GM21367 (cell line): Measurements from ENCODE around the gene TMPRSS13.
"Not testable (repeated sequence)": the region's sequence is repeated elsewhere in the genome, so short reads cannot be mapped to it uniquely, and the experiment has no call there.

Experiments used
- ATAC-seq: cut with Tn5 transposase; IDR thresholded peaks from one replicate; pipeline ENCODE4 v1.9.1; 2021; ENCODE audit not compliant: unreplicated experiment

Gene TMPRSS13

GRCh38 chr11:117874253-117874909 is 54.8 kb downstream of the TMPRSS13 start:
- no peak for ATAC-seq

- no peak for ATAC-seq
Observed at GRCh38 chr11:117873828-117874125, 55.4 kb downstream of the TMPRSS13 start.

DNA sequence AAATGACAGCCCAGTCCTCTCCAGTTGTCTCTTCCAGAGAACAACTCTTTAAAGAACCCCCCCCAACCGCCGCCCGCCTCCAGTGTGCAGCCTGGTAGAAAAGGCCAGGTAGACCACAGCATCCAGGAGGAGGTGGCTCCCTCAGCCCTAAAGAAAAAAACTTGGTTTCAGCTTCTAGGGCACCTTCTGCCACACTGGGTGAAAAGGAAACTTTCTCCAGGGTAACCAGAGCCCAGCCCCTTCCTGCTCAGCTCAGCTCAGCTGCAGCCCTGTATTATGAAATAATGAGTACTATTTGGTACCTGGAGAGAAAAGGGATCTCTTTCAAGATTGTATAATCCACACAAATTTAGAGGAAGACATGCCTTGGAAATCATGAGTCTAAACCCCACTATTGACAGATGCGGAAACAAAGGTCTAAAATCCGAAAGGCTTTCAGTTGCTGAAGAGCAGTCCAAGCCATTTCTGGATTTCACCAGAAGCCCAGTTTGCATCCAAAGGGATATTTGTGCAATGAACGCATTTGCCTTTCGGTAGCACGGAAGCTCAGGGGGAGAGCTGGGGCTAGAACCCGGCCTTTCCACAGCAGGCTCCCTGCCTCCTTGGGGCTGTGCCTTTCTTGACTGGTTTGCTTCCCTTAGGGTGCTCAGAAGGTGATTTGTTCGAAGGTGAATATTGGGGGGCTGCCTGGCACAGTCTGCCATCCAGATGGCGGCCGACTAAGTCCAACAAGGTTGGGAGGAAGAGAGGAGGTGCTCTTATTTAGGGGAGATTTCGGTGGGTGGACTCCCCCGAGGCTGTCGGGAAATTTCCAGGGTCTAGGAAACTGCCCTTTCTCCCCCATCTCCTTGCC is 56.0 kb downstream of the TMPRSS13 start:
- no peak for ATAC-seq

DNA sequence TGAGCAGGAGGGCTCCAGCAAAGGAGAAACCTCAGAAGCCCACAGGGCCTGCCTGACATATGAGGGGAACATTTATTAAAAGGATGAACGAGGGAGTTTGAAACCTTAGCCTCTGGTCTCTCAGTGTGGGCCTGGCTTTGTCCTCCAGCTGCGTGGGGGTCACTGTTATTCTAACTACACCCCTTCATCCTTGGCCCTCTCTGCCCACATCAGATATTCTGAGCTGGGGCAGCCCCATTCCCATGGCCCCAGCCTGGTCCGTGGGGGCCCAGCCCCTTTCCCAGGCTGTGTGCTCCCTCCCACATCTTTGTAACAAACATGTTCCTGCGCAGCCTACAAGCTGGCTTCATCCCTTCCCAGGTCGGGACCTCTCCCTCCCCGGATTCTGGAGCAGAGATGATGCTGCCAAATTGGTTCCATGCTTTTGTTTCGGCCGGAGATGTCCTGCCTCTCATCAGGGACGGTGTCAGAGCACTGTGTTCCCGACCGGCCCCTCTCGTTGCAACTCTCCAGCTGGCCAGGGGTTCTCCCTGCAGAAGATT is 56.7 kb downstream of the TMPRSS13 start:
- ATAC-seq, result no peak

DNA sequence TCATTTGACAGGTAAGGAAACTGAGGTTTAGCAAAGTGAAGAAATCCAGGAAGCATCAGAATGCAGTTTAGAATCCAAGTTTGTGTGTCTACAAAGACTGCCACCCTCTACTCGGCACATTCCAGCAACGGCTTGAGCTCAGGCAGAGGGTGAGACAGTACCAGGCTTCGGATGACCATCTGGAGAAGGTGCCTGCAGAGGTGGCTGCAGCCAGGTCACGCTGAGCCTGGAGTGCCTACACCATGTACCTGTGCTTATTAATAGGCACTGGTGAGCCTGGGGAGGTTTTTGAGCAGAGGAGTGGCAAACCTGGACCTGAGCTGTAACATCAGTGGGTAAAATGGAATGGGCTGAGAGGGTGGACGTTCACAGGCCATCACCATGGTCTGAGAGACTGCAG is 57.4 kb downstream of the TMPRSS13 start:
- ATAC-seq, result no peak

DNA sequence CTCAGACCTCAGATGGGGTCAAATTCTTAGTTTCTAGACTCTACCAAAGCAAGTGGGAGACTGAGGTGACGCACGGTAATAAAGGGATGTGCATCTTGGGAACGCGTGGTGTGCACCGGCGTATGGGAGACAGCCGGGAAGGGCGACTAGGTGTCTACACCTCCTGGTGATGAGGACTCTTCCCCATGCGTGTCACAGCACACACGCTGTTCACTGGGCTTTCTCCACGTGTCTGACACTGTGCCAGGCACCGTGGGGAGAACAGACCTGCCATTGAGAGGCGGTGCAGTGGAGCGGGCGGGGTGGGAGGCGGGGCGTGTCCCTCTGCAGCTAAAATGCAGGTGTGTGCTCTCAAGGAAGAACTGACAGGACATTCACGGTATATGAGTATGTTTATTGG is 58.0 kb downstream of the TMPRSS13 start:
- ATAC-seq, result no peak

DNA sequence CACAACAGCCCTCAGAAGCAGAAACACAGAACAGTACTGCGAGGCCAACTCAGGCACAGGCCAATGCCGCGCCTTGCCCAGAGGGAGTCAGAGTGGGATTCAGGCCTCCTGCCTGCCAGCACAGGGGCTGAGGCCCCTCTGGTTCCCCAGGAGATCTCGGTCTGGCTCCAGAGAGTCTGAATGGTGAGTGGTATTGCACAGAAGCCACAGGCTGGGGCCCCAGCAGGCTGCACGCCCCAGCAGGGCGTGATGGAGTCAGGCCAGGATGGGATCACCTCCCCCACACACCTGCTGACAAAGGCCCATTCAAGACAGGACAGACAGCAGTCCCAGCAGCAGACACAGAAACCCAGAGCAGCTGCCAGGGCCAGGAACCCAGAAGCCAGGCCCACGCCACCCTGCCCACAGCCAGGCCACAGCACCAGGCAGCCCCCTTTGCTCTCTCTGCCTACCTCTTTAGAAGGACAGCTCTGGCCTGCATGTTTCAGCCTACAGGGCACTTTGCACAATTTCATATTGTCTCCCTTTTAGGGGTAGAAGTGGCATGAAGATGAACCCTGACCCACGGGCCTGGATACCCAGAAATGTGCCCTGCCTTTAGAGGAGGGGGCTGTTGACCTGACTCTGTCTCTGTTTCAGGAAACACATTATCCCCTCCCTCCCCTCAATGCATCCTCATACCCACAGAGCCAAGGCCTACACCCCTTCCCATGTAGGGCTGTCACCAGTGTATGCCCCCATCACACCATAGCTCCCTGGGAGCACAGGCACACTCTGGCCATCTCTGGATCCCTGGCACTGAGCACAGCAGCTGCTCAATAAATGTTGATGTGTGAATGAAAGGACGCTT is 58.9 kb downstream of the TMPRSS13 start:
- ATAC-seq, result no peak

GRCh38 chr11:117869604-117870003 is 59.6 kb downstream of the TMPRSS13 start:
- no peak for ATAC-seq

DNA sequence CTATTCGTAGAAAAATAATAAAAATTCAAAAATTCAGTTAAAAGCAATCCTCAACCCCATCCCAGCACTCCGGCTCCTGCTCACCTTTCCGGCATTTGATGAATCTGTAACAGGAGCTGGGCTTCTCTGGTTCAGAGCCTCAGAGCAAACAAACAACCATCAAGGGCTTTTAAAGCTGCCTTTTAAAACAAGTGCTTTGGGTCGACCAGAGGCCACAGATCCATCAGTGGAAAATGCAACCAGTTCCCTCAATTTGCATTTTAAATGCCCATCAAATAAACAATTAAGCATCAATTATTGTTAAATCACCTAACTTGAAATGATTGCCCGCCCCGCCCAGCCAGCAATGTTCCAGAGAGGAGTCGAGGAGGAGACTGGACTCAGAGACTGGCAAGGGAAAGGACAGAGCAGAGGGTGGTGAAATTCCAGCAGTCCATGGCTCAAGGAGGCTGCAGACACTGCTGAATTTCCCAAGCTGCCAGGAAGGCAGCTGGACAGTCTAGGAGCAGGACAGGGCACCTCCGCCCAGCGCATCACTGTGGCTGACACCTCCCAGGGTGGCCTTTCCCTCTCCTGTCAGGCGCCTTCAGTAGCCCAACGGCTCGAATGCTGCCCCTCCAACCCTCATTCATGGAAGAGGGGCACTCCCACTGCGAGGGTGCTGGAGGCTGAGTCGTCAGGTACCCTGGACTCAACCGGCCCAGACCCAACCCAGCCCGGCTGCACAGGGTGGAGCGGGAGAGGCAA is 60.2 kb downstream of the TMPRSS13 start:
- ATAC-seq, result no peak

DNA sequence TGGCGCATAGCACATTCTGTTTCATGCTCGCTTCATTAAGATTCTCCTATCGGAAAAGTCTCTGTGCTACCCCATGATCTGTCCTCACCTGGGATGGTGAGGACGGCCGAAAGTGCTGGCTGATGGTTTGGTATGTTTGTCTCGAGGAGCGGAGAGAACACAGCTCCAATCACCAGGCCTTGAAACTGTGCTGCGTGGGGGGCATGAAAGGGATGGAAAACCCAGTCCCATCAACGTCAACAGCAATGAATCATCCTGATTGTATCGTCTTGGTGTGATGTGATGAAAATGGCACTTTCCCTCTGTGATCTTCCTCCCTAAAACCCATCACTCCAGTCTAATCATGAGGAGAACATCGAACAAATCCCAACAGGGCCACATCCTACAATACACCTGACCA is 61.1 kb downstream of the TMPRSS13 start:
- no peak for ATAC-seq

- no peak for ATAC-seq
Observed at GRCh38 chr11:117866526-117866925, 62.7 kb downstream of the TMPRSS13 start.

GRCh38 chr11:117865546-117865945 is 63.7 kb downstream of the TMPRSS13 start:
- ATAC-seq, result not testable (repeated sequence)

DNA sequence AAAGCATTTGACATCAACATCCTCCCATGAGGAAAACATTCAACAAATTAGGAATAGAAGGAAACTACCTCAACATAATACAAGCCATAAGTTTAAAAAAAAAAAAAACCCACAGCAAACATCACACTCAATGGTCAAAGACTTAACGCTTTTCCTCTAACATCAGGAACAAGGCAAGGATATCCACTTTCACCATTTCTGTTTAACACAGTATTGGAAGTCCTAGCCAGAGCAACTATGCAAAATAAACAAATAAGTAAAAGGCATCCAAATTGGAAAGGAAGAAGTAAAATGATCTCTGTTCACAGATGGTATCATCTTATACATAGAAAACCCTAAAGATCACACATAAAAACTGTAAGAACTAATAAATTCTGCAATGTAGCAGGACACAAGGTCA is 65.8 kb downstream of the TMPRSS13 start:
- no peak for ATAC-seq

DNA sequence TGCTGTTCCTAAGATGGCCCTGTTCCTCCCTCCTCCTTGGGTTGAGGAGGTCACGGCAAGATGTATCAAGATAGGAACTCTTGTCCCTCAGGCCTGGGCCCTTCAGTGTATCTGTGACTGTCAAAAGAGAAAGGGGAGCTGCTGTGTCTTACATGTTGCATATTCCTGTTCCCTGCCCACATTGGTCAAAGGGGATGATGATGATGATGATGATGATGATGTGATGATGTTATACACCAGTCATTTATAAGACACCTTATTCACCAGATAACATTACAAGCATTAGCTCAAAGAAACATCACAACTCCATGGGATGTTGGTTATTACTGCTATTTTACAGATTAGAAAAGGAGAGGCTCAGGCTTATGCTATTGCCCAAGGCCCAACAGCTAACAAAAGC is 66.4 kb downstream of the TMPRSS13 start:
- ATAC-seq, result no peak

- no peak for ATAC-seq
Observed at GRCh38 chr11:117862019-117862725, 67.0 kb downstream of the TMPRSS13 start.

DNA sequence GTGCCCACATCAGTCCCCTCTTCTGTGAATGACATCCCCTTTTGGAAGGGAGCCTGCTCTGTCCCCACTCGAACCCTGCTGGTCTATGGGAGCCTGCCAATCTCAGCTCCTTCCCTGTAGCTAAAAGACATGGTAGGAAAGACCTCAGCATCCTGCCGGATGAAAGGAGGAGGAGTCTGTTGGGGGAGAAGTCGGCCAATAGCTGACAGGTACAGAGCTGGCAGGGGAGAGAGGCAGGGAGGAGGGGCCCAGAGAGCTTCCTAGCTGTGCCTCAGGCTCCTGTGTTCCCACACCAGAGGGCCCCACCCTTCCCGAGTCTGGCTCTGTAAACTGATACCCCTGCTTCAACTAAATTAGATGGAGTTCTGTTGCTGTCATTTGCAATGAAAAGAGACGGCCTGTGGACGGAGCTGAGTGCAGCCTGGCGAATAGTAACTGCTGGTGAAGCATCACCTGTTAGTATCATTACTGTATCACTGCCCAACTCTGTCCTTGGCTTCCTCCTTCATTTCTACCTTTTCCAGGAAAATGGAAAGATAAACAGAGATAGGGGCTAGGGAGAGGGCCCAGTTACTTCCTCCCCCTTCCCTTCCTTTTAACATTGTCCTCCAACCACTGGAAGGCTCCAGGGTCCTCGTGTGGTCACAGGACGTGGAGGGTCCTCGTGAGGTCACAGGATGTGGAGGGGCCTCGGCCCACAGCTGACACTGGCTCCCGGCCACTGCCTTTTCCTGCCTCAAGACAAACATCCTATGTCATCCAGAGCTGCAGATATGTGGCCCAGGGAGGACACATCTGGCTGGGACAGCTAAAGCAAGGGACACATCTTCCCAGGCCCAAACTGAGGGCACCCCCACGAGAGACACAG is 67.8 kb downstream of the TMPRSS13 start:
- ATAC-seq, result no peak

DNA sequence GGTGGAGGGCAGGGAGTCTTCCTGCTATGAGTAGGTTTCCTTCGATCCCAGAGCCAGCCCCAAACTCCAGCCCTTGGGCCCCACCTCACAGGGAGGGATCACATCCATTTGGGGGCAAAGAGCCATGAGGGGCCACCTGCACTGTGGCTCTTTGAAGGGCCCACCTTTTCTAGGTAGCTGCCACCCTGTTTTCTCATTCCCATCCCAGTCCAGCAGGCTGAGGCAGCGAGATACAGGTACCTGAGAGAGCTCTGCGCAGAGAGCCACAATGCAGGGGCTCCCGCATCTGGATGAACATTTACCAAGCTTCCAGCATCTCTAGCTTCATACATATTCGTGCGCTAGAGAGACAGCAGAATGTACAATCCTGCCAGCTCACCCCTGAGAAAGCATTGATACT is 69.1 kb downstream of the TMPRSS13 start:
- no peak for ATAC-seq

DNA sequence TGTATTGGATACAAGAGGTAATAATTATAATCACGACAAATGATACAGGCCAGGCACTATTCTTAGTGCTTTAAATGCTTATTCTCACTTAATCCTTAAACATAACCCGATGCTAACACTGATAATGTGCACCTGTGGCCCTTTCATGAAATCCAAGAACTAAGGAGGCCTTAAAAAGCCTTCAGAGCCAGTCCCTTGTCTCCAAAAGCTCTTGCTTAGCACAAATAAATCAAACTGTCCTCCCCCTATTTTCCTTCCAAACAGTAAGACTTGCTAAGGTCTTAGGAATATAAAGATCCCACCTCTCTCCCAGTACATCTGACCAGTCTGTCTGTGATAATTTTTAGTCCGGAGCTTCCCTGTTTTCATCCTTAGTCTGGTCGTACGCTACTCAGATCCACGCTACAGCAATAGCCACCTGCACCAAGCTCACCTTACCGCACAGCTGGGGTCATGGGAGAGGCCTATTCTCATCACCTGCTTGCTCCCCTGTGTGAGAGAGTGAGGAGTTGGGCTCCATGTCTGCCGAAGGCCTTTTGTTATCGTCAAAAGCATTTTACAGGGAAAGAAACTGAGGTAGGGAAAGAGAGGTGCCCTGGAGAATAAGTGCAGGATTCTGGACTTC is 69.6 kb downstream of the TMPRSS13 start:
- ATAC-seq, result no peak

GRCh38 chr11:117859061-117859460 is 70.1 kb downstream of the TMPRSS13 start:
- ATAC-seq, result no peak
